Midbrain (tissue), 1 donor: ENCODE measurements around the gene AK1.

Experiments used
- DNase-seq: peaks from one replicate; lab custom pipeline; 2025; lab: John Stamatoyannopoulos, UW

The AK1 gene

GRCh38 chr9:127909839-127910273 lies 32.4 kb upstream of the AK1 start:
- no peak for DNase-seq

- DNase-seq = no peak
These were observed 31.1 kb upstream of the AK1 start for GRCh38 chr9:127908660-127908926.

DNA sequence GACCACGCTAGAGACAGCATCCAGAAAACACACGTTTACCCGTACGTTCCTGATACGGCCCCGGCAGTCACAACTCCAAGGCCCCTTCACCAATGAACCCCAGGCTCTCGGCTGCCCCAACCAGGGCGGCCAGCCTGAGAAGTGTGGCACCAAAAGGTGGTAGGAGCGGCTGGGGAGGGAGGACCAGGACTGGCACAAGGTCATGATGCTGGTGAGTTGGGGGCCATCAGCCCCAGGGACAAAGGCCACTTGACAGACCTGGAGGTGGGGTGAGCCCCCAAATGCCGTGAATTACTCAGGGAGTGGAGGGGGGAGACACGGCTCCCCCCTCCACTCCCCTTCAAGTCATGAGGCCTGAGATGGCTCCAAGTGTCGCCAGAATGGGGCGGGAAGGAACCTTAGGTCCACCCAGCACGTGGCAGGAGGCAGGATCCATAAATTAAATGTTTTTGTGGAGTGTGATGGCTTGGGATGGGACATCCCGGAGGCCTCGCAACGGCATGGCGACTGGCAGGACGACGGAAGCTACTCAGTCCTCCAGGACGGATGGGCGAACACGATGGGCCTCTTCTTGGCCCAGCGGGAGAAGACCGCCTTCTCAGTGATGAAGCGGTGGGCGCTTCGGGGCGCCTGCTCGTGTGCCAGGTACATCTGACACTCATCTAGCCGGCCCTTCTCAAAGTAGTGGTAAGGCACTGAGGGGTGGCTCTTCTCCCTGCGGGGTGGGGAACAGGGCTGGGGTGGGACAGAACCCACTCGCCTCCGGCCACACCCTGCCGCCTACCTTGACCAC lies 30.6 kb upstream of the AK1 start:
- no peak for DNase-seq

- peak; percentile 68 for DNase-seq
These were observed 28.3 kb upstream of the AK1 start for GRCh38 chr9:127905788-127906191.

- DNase-seq = no peak
These were observed 27.7 kb upstream of the AK1 start for GRCh38 chr9:127905004-127905728.

DNA sequence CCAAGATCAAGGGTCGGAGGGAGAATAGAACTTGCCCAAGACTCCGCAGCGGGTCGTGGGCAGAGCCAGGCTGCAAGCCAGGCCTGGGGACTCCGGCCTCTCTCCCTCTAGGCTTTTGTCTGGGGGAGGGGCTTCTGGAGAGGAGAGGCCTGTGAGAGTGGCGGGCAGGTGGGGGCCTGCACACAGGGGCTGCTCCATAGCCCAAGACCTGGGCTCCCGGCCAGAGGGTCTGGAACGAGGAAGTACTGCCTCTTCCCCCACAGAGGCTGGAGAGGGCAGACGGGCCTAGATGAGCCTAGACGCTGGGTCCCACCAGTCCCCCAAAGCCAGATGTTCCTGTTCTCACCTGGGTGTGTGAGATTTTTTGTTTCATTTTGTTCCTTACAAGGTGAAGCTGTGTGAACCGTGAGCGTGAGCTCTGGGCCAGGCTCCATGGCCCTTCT lies 27.1 kb upstream of the AK1 start:
- DNase-seq = no peak

- no peak for DNase-seq
These were observed 26.3 kb upstream of the AK1 start for GRCh38 chr9:127903557-127904475.

DNA sequence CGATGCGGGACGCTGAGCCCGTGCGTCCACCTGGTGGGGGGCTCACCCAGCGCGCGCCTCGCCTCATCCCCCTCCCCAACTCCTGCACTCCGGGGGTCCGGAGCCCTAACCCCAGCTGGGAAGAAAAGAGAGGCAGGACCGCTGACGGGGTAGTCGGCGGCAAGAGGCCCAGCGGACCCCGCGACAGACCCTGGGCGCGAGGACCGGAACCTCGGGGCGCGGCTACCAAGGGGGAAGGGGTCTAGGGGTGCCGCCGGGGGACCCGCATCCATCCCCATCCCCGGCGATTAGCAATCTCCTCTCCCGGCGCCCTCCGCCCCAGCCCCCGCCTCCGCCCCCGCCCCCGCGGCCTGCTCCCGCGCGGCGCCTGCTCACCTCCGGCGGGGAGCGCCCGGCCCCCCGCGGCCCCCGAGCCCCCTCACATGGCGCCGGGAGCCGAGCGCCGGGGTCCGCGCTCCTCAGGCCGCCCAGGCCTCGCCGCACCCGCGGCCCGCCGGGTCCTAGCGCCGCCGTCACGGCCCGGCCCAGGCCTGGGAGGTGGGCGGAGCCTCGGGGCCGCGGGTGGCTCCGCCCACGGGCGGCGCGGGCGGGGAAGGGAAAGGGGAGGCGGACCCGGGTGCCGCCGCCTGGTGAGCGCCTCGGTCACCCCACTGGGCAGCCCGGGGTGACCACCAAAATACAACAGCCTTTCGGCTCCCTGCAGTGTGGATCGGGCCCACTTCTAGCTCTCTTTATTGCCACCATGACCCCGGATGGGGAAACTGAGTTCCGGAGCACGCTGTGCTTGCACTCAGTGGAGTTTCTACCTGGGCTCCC lies 21.9 kb upstream of the AK1 start, which contains the start of gene ST6GALNAC6:
TSS of gene ST6GALNAC6 (minus strand) at position 476 of the 816 bp plus-strand sequence. CDS start 1,622 bp downstream, outside the sequence.
- peak; percentile 87 for DNase-seq

- DNase-seq = no peak
These were observed 21.1 kb upstream of the AK1 start for GRCh38 chr9:127898433-127899127.

- DNase-seq = peak; percentile 78
These were observed 19.8 kb upstream of the AK1 start for GRCh38 chr9:127897193-127897692.

DNA sequence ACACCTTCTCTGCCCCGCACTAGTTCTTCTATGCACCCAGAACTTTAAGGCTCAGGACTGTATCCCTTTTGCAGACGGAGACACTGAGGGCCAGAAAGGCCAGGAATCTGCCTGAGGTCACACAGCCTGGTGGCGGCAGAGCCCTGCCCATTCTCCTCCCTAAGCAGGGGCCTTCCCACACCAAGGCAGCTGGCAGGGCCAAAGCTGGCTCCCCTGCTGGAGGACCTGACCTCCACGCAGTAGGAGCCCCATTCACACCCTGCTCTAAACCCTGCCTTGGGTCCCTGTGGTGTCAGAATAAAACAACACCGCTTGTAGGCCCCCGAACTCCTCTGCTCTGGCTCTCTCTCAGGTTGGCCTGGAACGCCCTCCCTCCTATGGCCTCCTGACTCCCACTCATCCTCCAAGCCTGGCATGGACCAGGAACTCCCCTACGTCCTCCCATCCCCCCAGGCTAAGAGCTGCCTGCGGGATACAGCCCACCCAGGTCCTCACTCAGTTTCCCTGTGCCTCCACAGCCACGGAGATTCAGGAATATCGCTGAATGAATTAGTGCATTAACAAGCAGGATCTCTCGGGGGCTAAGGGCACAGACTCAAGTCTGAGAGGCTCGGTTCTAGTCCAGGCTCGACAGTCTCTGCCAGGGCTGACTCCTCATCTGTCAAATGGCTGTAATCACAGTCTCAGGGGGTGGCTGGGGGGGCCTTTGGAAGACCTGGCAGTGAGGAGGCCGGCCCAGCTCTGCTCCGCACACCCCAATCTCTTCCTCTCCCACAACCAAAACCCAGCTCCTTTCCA lies 19.1 kb upstream of the AK1 start:
- DNase-seq = no peak

DNA sequence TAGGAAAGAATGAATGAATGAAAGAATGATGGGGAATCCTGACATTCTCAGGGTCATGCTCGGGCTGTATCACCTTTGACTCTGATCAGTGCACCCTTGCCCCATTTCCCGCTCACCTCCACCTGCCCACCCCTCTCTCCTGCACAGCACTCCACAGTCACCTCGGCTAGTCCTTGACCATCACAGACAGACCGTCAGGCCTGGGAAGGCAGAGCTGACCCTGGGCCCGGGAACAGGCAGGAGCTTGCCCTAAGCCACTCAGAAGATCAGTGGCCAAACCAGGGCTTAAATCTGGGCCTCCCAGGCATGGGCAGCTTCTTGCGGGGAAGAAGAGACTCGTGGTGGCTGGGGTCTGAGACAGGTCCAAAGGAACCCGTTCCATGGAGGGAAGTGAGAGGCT lies 18.3 kb upstream of the AK1 start:
- DNase-seq = no peak

DNA sequence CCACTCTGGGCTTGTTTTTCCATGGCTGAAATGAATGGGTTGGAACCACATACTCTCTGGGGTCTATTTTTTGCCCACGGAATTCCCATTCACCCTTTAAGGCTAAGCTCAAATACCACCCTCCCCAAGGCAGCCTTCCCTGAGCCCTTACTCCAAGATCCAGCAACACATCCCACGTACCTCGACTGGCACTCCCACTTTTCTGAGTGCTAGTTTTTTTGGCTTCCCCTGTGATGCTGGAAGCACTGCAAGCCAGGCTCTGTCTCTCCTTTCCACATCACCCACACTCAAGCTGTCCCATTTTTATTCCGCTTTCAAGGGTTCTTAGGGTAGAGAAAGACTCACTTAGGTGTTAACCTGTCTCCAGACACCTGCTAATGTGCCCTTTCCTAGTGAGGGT lies 15.9 kb upstream of the AK1 start:
- DNase-seq = no peak

GRCh38 chr9:127892831-127893230 lies 15.4 kb upstream of the AK1 start:
- DNase-seq = no peak

DNA sequence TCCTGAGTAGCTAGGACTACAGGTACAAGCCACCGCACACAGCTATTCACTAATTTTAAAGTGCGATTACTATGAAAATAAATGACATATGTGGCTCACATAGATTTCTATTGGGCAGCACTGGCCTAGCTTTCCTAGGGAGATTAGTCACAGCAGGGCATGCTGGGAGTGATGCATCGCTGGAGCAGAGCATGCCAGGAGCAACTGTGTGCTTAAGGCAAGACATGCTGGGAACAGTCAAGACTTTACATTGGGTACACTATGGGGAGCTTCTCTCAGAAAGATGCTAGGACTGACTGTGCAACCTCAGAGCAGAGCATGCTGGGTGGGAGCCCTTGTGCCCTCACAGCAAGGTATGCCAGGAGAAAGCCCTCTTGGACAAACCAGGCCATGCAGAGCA lies 12.6 kb upstream of the AK1 start:
- no peak for DNase-seq

DNA sequence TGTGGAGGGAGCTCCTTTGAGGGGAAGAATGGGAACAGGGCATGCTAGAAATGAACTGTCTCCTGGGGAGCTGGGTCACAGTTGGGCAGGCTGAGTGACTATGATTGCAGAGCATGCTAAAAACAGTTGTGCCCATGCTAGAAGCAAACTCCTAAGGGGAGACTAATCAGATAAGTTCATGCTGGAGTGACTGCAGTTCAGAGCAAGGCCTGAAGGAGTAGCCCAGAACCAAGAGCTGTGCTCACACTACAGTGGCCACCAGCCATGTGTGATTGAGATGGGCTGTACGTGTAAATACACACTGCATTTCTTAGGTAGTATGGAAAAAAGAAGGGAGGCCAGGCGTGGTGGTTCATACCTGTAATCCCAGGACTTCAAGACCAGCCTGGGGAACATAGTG lies 10.3 kb upstream of the AK1 start:
- DNase-seq = no peak

DNA sequence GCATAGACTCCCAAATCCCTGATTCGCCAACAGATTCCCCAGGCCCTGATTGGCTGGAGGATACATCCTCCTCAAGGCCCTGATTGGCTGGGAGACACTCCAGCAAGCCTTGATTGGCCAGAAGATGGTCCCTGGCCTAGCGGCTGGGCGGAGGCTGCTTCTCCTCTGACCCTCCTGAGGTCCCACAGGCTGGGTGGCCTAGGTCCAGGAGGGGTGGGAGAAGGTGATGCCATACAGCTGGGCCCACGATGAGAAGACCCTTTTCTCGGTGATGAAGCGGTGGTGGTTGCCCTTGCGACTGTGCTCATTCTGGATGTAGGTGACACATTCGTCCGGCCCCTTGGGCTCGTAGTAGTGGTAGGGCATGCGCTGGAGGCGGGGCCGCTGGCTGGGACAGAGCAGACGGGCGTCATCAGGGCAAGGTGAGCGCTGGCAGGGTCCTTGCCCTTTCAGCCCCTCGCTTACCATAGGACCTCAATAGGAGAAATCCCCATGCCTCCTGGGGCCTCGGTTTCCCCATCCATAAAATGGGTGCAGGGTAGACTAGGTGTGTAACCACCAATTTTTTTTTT lies 9.0 kb upstream of the AK1 start:
- DNase-seq = no peak

GRCh38 chr9:127885508-127886281 lies 8.2 kb upstream of the AK1 start:
- no peak for DNase-seq
